Measurements from ENCODE around the gene AK5. TPM values are rescaled to one million over a fixed set of nuclear protein-coding genes. Genes with fewer than 3 reads are reported as not detected.

The AK5 gene
- total and polyA plus RNA-seq, 7 donors, result 0.14 to 0.49 (median 0.30) TPM; not detected in 2

GRCh38 chr1:77275194-77275593 lies 6.6 kb upstream of the AK5 start:
- WGBS, 3 donors, result 78 to 87% (median 80%) methylated on average over 5 of the region's 5 CpGs

DNA sequence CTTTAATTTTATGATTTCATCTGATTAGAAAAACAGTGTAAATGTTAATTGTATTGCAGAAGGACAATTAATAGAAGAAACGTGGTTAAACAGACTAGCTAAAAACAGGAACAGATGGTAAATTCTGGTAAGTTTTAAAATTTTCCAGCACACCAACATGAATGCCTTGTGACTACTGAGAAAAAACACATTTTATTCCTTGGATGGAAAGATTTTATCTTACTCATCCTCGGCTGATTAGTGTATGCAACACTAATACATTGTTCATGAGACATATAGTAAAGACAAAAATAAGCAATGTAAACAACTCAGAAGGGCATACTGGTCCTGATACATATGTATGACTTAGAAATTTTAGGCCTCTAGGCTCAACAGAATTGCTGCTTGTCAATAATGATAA lies 4.9 kb upstream of the AK5 start:
- Histone ChIP-seq H3K36me3 (ENCODE audit: insufficient read depth in 1 of 2, low read depth in 1 of 2) (no peaks in the 10 kb centered on the region), H3K9me3 (no peaks in the 10 kb centered on the region), H3K4me3 (no peak overlapping the region), H3K4me1 (no peaks in the 10 kb centered on the region), H3K27me3 (ENCODE audit: insufficient read depth in 3 of 3, low read length in 2 of 3) (peaks cover 0 to 16% (median 4%) of the 10 kb centered on the region in 3 donors), H3K27ac (no peak overlapping the region)
- TF ChIP-seq, protein P1, sequence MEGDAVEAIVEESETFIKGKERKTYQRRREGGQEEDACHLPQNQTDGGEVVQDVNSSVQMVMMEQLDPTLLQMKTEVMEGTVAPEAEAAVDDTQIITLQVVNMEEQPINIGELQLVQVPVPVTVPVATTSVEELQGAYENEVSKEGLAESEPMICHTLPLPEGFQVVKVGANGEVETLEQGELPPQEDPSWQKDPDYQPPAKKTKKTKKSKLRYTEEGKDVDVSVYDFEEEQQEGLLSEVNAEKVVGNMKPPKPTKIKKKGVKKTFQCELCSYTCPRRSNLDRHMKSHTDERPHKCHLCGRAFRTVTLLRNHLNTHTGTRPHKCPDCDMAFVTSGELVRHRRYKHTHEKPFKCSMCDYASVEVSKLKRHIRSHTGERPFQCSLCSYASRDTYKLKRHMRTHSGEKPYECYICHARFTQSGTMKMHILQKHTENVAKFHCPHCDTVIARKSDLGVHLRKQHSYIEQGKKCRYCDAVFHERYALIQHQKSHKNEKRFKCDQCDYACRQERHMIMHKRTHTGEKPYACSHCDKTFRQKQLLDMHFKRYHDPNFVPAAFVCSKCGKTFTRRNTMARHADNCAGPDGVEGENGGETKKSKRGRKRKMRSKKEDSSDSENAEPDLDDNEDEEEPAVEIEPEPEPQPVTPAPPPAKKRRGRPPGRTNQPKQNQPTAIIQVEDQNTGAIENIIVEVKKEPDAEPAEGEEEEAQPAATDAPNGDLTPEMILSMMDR (IDR thresholded peaks at IDR 0.05), result no peak
- DNase-seq (no peak), ATAC-seq (no peak)
- 58 to 63% (median 60%) methylated on average over 2 of the region's 2 CpGs for WGBS, 3 donors
- intact Hi-C loops (cut with DNase I), result no loop called here

More at GRCh38 chr1:77275194-77275593, 6.6 kb upstream of the AK5 start:
- H3K36me3 ChIP-seq (ENCODE audit: insufficient read depth in 1 of 2, low read depth in 1 of 2), result no peaks in the 10 kb centered on the region
- no peaks in the 10 kb centered on the region for H3K4me1 ChIP-seq
- no peak overlapping the region for H3K27ac ChIP-seq
- peaks cover 0 to 4% (median 2%) of the 10 kb centered on the region in 3 donors for H3K27me3 ChIP-seq (ENCODE audit: insufficient read depth in 3 of 3, low read length in 2 of 3)
- no peaks in the 10 kb centered on the region for H3K9me3 ChIP-seq
- intact Hi-C loops (cut with DNase I), result no loop called here
- TF ChIP-seq, protein P1 (IDR thresholded peaks at IDR 0.05), result no peak
- DNase-seq (no peak), ATAC-seq (no peak)
- H3K4me3 ChIP-seq, result no peak overlapping the region

GRCh38 chr1:77279929-77280328 lies 1.9 kb upstream of the AK5 start:
- DNase-seq (no peak), ATAC-seq (no peak)
- no peak overlapping the region for H3K4me3 ChIP-seq
- 77 to 85% (median 78%) methylated on average over 2 of the region's 2 CpGs for WGBS, 3 donors
- TF ChIP-seq, protein P1 (IDR thresholded peaks at IDR 0.05), result no peak
- H3K9me3 ChIP-seq, result no peaks in the 10 kb centered on the region
- H3K4me1 ChIP-seq, result no peaks in the 10 kb centered on the region
- intact Hi-C loops (cut with DNase I), result no loop called here
- H3K27ac ChIP-seq, result no peak overlapping the region
- no peaks in the 10 kb centered on the region for H3K36me3 ChIP-seq (ENCODE audit: insufficient read depth in 1 of 2, low read depth in 1 of 2)
- H3K27me3 ChIP-seq (ENCODE audit: insufficient read depth in 3 of 3, low read length in 2 of 3), result peaks cover 0 to 32% (median 5%) of the 10 kb centered on the region in 3 donors

DNA sequence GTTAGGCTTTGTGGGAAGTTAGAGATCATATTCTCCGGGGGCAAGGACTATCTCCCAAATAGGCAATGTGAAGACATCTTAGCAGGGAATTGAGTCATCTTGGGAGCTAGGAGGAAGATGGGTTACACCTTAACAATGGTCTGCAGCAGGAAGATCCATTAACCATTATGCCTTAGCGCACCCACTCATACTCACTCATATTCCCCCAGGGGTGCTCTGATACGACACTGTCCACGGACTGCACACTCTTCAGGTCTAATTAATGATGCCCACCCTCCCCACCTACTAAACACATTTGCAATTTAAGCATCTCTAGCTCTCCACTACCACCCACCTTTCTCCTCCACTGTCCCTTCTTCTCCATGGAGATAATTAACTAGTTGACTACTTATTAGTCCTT lies 857 bp upstream of the AK5 start:
- no peak for ATAC-seq
- H3K4me1 ChIP-seq, result no peaks in the 10 kb centered on the region
- WGBS, 3 donors, result 89 to 96% (median 93%) methylated on average over 4 of the region's 4 CpGs
- H3K27ac ChIP-seq, result no peak overlapping the region
- H3K36me3 ChIP-seq (ENCODE audit: insufficient read depth in 1 of 2, low read depth in 1 of 2), result no peaks in the 10 kb centered on the region
- H3K9me3 ChIP-seq, result no peaks in the 10 kb centered on the region
- intact Hi-C loops (cut with DNase I), result no loop called here
- no peak overlapping the region for H3K4me3 ChIP-seq
- TF ChIP-seq, protein P1 (IDR thresholded peaks at IDR 0.05), result no peak
- no peak for DNase-seq
- peaks cover 0 to 37% (median 5%) of the 10 kb centered on the region in 3 donors for H3K27me3 ChIP-seq (ENCODE audit: insufficient read depth in 3 of 3, low read length in 2 of 3)
